GM18505 (cell line): ENCODE data around the gene ACAD10.
"Not testable (repeated sequence)": the region's sequence is repeated elsewhere in the genome, so short reads cannot be mapped to it uniquely, and the experiment has no call there.

Source experiments
- ATAC-seq: cut with Tn5 transposase; IDR thresholded peaks from one replicate; pipeline ENCODE4 v1.9.1; 2021; ENCODE audit not compliant: unreplicated experiment
- POLR2A ChIP-seq: IDR thresholded peaks from 4 replicates; pipeline ENCODE4 v1.6.1; 2011; ENCODE audit warnings: borderline replicate concordance; ENCODE audit not compliant: insufficient read depth, insufficient read length; ENCODE audit errors: extremely low read depth

The ACAD10 gene

GRCh38 chr12:111705672-111706071 lies 19.8 kb downstream of the ACAD10 start:
- ATAC-seq: no peak
- TF ChIP-seq POLR2A: no peak

DNA sequence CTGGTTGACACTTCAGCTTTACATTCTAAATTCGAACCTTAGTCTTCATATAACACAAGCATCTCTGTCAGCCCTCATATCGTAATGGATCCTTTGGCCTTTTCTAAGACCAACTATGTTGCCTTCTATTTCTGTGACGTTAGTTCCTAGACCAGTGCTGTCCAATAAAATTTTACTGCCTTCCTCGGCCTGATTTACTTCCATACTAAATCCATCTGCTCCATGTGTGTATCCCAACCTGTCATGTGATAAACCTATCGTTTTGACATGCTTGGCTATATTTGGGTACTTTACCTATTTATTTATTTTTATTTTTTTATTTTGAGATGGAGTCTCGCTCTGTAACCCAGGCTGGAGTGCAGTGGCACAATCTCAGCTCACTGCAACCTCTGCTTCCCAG lies 20.3 kb downstream of the ACAD10 start:
- TF ChIP-seq POLR2A: no peak
- ATAC-seq: no peak

DNA sequence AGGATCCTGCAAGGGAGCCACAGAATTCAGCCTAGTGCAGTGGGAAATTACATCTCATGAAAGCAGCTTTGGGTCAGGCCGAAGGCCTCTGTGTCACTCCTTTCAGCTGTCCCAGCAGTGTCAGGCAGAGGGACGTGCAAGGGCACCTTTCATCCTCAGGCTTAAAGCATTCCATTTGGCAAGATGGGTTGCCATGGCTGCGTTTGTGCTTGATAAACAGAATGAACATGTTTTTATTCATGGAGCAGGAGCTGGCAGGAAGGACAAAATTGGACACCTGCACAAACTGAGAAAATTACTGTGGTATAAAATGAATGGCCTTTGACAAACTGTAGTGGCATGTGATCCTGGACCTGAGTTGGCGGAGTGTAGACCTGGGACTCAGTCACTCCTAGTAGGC lies 29.4 kb downstream of the ACAD10 start:
- ATAC-seq: no peak
- TF ChIP-seq POLR2A: no peak

DNA sequence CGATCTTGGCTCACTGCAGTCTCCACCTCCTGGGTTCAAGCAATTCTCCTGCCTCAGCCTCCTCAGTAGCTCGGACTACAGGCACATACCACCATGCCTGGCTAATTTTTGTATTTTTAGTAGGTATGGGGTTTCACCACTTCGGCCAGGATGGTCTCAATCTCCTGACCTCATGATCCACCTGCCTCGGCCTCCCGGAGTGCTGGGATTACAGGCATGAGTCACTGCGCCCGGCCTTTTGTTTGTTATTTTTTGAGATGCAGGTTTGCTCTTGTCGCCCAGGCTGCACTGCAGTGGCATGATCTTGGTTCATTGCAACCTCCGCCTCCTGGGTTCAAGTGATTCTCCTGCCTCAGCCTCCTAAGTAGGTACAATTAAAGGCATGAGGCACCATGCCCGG lies 33.5 kb downstream of the ACAD10 start:
- not testable (repeated sequence) for ATAC-seq

DNA sequence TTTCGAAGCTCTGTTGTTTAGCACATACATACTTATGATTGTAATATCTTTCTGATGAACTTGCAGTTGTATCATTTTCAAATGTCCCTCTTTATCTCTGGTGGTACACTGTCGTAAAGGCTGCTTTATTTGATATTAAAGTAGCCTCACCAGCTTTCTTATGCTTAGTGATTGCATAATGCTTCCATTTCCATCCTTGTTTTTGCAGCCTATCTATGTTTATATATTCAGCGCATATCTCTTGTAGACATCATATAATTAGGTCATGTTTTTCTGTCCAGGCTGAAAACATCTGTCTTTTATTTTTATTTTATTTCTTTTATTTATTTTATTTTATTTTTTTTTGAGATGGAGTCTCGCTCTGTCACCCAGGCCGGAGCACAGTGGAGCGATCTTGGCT lies 34.6 kb downstream of the ACAD10 start:
- TF ChIP-seq POLR2A: no peak
- no peak for ATAC-seq

DNA sequence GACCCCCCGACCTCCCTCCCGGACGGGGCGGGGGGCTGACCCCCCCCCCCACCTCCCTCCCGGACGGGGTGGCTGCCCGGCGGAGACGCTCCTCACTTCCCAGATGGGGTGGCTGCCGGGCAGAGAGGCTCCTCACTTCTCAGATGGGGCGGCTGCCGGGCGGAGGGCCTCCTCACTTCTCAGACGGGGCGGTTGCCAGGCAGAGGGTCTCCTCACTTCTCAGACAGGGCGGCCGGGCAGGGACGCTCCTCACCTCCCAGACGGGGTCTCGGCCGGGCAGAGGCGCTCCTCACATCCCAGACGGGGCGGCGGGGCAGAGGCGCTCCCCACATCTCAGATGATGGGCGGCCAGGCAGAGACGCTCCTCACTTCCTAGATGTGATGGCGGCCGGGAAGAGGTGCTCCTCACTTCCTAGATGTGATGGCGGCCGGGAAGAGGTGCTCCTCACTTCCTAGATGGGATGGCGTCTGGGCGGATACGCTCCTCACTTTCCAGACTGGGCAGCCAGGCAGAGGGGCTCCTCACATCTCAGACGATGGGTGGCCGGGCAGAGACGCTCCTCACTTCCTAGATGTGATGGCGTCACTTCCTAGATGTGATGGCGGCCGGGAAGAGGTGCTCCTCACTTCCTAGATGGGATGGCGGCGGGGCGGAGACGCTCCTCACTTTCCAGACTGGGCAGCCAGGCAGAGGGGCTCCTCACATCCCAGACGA lies 38.0 kb downstream of the ACAD10 start:
- ATAC-seq: not testable (repeated sequence)

DNA sequence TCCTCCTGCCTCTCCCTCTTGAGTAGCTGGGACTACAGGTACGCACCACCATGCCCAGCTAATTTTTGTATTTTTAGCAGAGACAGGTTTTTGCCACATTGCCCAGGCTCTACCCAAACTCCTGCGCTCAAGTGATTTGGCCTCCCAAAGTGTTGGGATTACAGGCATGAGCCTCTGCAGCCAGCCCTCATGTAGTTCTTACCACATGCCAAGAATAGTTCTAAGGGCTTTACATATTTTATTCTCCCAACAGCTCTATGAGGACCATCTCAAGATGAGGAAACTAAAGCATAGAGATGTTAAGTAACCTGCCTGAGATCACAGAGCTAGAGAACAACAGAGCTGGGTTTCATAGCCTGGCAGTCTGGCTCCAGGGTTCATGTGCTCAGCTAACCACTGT lies 42.9 kb downstream of the ACAD10 start:
- no peak for TF ChIP-seq POLR2A
- ATAC-seq: no peak

- TF ChIP-seq POLR2A: no peak
- ATAC-seq: no peak
These were observed 44.6 kb downstream of the ACAD10 start for GRCh38 chr12:111730420-111730819.

DNA sequence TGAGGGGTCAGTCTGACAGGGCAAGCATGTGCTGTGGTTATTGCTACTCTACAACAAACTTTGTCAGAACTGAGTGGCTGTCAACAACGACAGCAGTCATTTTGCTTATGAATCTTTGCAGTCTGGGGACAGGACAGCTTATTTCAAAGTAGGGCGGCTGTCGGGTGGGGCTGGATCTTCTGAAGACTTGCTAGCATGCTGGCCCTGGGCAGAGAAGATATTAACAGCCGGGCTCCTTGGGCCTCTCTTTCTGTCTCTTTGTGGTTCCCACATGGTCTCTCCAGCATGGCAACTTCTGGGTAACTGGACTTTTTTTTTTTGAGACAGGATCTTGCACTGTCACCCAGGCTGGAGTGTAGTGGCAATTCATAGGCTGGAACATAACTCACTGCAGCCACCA lies 46.9 kb downstream of the ACAD10 start:
- ATAC-seq: no peak

DNA sequence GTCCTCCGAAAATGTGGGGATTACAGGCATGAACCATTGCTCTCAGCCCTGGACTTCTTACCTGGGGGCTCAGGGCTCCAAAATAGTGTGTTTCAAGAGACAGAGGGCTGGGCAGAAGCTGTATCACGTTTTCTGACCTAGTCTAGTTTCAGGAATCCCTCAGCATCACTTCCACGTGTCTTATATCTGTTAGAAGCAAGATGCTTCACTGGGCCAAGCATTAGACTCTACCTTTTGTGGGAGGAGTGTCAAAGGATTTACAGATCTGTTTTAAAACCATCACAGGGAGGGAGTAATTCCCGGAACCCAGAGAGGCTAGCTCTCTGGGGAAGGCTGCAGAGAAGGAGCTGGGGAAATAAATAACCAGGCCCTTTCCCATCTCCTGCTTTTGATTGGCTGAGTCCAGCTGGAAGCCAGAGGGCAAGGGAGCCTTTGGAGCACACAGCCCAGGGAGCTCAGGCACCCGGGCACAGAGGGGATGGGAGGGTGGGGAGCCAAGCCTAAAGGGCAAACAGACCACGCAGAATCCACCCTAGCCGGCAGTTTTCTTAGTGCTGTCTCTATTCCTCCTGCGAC lies 47.6 kb downstream of the ACAD10 start:
- ATAC-seq: no peak
- TF ChIP-seq POLR2A: no peak

More for the DNA sequence above, 46.9 kb downstream of the ACAD10 start:
- no peak for TF ChIP-seq POLR2A

DNA sequence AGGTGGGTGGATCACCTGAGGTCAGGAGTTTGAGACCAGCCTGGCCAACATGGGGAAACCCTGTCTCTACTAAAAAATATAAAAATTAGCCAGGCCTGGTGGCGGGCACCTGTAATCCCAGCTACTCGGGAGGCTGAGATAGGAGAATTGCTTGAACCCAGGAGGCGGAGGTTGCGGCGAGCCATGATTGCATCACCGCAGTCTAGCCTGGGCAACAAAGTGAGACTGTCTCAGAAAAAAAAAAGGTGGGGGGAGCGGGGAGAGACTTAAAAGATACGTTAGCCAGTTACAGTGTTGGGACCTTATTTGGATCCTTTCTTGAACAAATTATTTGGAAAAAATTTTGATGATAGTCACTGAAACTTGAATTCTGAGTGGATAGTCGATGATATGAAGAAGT lies 53.7 kb downstream of the ACAD10 start:
- ATAC-seq: not testable (repeated sequence)

GRCh38 chr12:111741235-111741812 lies 55.5 kb downstream of the ACAD10 start:
- no peak for TF ChIP-seq POLR2A
- no peak for ATAC-seq

DNA sequence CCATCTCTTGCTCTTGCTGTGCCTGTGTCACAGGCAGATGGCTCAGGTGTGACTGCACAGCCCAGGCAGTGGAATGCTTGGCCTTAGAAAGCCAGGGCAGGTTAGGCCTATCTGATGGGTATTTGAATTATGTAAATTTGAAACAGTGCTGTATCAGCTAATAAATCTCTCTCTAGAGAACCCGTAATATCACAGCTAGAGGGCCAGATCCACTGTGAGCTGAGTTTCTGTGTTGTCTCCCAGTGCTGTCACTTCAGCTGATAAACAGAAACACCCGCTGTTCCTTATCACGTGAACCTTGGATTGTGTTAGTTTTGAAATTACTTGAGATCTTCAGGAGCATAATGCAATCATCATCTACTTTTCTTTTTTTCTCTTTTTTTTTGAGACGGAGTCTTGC lies 59.4 kb downstream of the ACAD10 start:
- no peak for ATAC-seq
- no peak for TF ChIP-seq POLR2A

- TF ChIP-seq POLR2A: no peak
- no peak for ATAC-seq
These were observed 61.5 kb downstream of the ACAD10 start for GRCh38 chr12:111747333-111747732.
